NT2/D1 (cell line): Measurements from ENCODE around the gene SLC7A7.
"Not testable (repeated sequence)": the region's sequence is repeated elsewhere in the genome, so short reads cannot be mapped to it uniquely, and the experiment has no call there.

Experiments
- DNase-seq: peaks from one replicate; pipeline ENCODE4 v3.0.0-alpha.2; 2011; ENCODE audit warnings: low read depth, low spot score
- H3K27me3 ChIP-seq: 2 replicates; pipeline ENCODE4 v1.6.0; 2011; ENCODE audit warnings: mild to moderate bottlenecking; ENCODE audit not compliant: insufficient read length, insufficient read depth
- H3K36me3 ChIP-seq: 2 replicates; pipeline ENCODE4 v1.6.1; 2011; ENCODE audit warnings: mild to moderate bottlenecking, low read length, mixed read lengths; ENCODE audit not compliant: insufficient read depth, insufficient read length
- H3K4me1 ChIP-seq: 2 replicates; pipeline ENCODE4 v1.5.1; 2011; ENCODE audit not compliant: insufficient read depth, insufficient read length
- H3K4me3 ChIP-seq: 2 replicates; pipeline ENCODE4 v1.5.1; 2011; ENCODE audit warnings: low read depth; ENCODE audit not compliant: insufficient read length
- H3K9ac ChIP-seq: 2 replicates; pipeline ENCODE4 v1.6.0; 2011; ENCODE audit warnings: low read depth; ENCODE audit not compliant: insufficient read length
- H3K9me3 ChIP-seq: 2 replicates; pipeline ENCODE4 v1.5.1; 2011; ENCODE audit warnings: mild to moderate bottlenecking, low read length; ENCODE audit not compliant: insufficient read depth
- SUZ12 ChIP-seq: IDR thresholded peaks from 2 replicates; pipeline ENCODE4 v1.6.1; 2011; ENCODE audit not compliant: insufficient read length, insufficient read depth; ENCODE audit errors: extremely low read depth
- YY1 ChIP-seq: IDR thresholded peaks from 2 replicates; pipeline ENCODE4 v1.6.1; 2011; ENCODE audit not compliant: insufficient read length, insufficient read depth
- ZNF274 ChIP-seq: IDR thresholded peaks from 2 replicates; pipeline ENCODE4 v1.6.1; 2011; ENCODE audit warnings: mild to moderate bottlenecking, low read depth, low read length

SLC7A7 gene

DNA sequence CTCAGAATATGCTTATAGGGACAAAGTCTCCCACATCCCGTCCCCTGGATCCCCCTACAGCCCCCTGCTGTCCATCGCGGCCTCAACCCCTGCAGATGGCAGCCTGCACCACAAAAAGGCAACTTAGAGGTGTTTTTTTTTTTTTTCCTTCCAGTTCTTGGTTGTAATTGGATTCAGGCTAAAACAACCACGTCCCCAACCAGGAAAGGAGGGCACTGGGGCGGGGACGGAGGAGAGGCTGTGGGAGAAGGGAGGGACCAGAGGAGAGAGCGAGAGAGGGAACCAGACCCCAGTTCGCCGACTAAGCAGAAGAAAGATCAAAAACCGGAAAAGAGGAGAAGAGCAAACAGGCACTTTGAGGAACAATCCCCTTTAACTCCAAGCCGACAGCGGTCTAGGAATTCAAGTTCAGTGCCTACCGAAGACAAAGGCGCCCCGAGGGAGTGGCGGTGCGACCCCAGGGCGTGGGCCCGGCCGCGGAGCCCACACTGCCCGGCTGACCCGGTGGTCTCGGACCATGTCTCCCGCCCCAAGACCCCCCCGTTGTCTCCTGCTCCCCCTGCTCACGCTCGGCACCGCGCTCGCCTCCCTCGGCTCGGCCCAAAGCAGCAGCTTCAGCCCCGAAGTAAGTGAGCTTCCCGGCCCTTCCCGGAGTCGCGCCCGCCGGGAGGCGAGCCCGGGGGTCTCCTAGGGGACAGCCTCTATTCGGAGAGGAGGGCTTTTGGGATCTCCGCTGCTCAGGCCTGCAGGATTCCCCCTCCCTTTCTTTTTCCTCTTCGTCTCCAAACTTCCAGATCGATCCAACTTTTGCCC lies 21.3 kb upstream of the SLC7A7 start, which contains the start of gene MMP14:
Gene MMP14, plus strand, starts transcription at position 285 of the 813 bp plus-strand sequence. Its CDS starts 233 bp downstream, at position 518.
- no peak for TF ChIP-seq SUZ12
- no peak for TF ChIP-seq ZNF274
- TF ChIP-seq YY1 = no peak
- no peaks in the 10 kb centered on the region for H3K27me3 ChIP-seq
- peak; percentile 58 for DNase-seq

GRCh38 chr14:22835505-22835904 lies 20.3 kb upstream of the SLC7A7 start:
- Histone ChIP-seq H3K4me1 (no peaks in the 10 kb centered on the region), H3K27me3 (no peaks in the 10 kb centered on the region), H3K36me3 (peaks cover 49% of the 10 kb centered on the region), H3K9ac (no peak overlapping the region), H3K4me3 (no peak overlapping the region), H3K9me3 (no peaks in the 10 kb centered on the region)
- TF ChIP-seq ZNF274 (no peak; the same call in 1 of the 2 replicates), SUZ12 (no peak), YY1 (no peak)
- DNase-seq = no peak

More for the DNA sequence above, 21.3 kb upstream of the SLC7A7 start, which contains the start of gene MMP14:
- Histone ChIP-seq H3K4me1 (no peaks in the 10 kb centered on the region), H3K9me3 (no peaks in the 10 kb centered on the region), H3K9ac (peak within 1 kb of the TSS; percentile 86), H3K36me3 (peaks cover 52% of the 10 kb centered on the region), H3K4me3 (peak within 1 kb of the TSS; percentile 72)

- DNase-seq = no peak
- no peaks in the 10 kb centered on the region for H3K4me1 ChIP-seq
- H3K9ac ChIP-seq = peak overlapping the region; percentile 90
- H3K27me3 ChIP-seq = no peaks in the 10 kb centered on the region
- H3K36me3 ChIP-seq = peaks cover 36% of the 10 kb centered on the region
- TF ChIP-seq ZNF274 = no peak
- no peak for TF ChIP-seq SUZ12
- no peak for TF ChIP-seq YY1
- H3K4me3 ChIP-seq = peak overlapping the region; percentile 86
- H3K9me3 ChIP-seq = no peaks in the 10 kb centered on the region
Observed at GRCh38 chr14:22830443-22831010, 15.3 kb upstream of the SLC7A7 start.

GRCh38 chr14:22829661-22830442 lies 14.6 kb upstream of the SLC7A7 start, which contains the start of gene MRPL52:
Gene MRPL52 (plus strand): TSS chr14:22829887. CDS start chr14:22829913, 26 bp downstream.
- DNase-seq = no peak
- TF ChIP-seq YY1 = peak; percentile 96
- no peak for TF ChIP-seq ZNF274
- Histone ChIP-seq H3K27me3 (no peaks in the 10 kb centered on the region), H3K9ac (peak within 1 kb of the TSS; percentile 90), H3K4me1 (no peaks in the 10 kb centered on the region), H3K4me3 (peak within 1 kb of the TSS; percentile 86), H3K36me3 (peaks cover 30% of the 10 kb centered on the region), H3K9me3 (no peaks in the 10 kb centered on the region)

DNA sequence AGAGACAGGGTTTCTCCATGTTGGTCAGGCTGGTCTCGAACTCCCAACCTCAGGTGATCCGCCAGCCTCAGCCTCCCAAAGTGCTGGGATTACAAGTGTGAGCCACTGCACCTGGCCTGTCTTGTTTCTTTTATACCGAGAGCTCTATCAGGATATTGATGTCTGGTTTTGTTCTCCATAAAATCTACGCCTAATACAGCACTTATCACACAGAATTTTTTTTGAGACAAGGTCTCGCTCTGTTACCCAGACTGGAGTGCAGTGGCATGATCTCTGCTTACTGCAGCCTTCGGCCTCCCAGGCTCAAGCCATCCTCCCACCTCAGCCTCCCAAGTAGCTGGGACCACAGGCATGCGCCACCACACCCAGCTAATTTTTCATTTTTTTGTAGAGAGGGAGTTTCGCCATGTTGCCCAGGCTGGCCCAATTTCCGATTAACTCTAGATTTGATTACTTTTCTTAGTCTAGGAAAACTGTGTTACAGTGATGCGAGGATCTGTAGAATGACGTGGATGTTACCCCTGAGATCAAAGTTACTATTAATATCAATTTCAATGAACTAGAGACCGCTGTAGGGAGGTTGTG lies 13.9 kb upstream of the SLC7A7 start:
- peaks cover 24% of the 10 kb centered on the region for H3K36me3 ChIP-seq
- H3K9me3 ChIP-seq, H3K27me3 ChIP-seq, H3K4me1 ChIP-seq, DNase-seq, H3K9ac ChIP-seq: not testable (repeated sequence)
- peak overlapping the region; percentile 86 for H3K4me3 ChIP-seq

GRCh38 chr14:22824711-22825359 lies 9.6 kb upstream of the SLC7A7 start:
- H3K9ac ChIP-seq = no peak overlapping the region
- no peaks in the 10 kb centered on the region for H3K36me3 ChIP-seq
- H3K9me3 ChIP-seq = no peaks in the 10 kb centered on the region
- no peak for TF ChIP-seq SUZ12
- no peak for TF ChIP-seq ZNF274
- no peak for TF ChIP-seq YY1
- no peaks in the 10 kb centered on the region for H3K27me3 ChIP-seq
- no peak overlapping the region for H3K4me3 ChIP-seq
- H3K4me1 ChIP-seq = peaks cover 4% of the 10 kb centered on the region
- DNase-seq = no peak

GRCh38 chr14:22822571-22823098 lies 7.4 kb upstream of the SLC7A7 start:
- no peak for TF ChIP-seq SUZ12
- no peak for TF ChIP-seq YY1
- TF ChIP-seq ZNF274 = no peak
- Histone ChIP-seq H3K9ac (peak overlapping the region; percentile 83), H3K4me1 (peaks cover 10% of the 10 kb centered on the region), H3K27me3 (no peaks in the 10 kb centered on the region), H3K36me3 (no peaks in the 10 kb centered on the region), H3K4me3 (peak overlapping the region; percentile 55), H3K9me3 (no peaks in the 10 kb centered on the region)
- DNase-seq = peak; percentile 78
